ENCODE data around the gene TMEM167A. TPM values are rescaled to one million over a fixed set of nuclear protein-coding genes. Genes with fewer than 3 reads are reported as not detected.

The TMEM167A gene
- total and polyA plus RNA-seq, 2 of the 4 experiments (the other 2 are of a cell fraction): 34.6 to 45.1 TPM

- no peak overlapping the region for H3K18ac ChIP-seq (ENCODE audit: low read depth, low read length)
- H4K5ac ChIP-seq (ENCODE audit: low read depth, low read length): peak overlapping the region; percentile 59; the same call in 1 of the 2 replicates
- BruUV-seq (replicated peaks): no TSS peak
- no peak overlapping the region for H2BK5ac ChIP-seq (ENCODE audit: low read depth, low read length, poor library complexity, severe bottlenecking)
- no peak overlapping the region for H4K8ac ChIP-seq (ENCODE audit: low read depth in 2 of 2, low read length in 2 of 2)
- no peak overlapping the region for H3K56ac ChIP-seq (ENCODE audit: extremely low read depth, insufficient read depth, low read length)
- intact Hi-C loops (cut with micrococcal nuclease): no loop called here
- TF ChIP-seq MAZ (IDR thresholded peaks at IDR 0.05; ENCODE audit: borderline replicate concordance, low read depth, low read length): no peak
- TF ChIP-seq SMC3 (IDR thresholded peaks at IDR 0.05; ENCODE audit: low read depth, low read length): no peak
- no peak for TF ChIP-seq CHD1 (IDR thresholded peaks at IDR 0.05; ENCODE audit: low read depth, low read length)
- TF ChIP-seq POLR2A (IDR thresholded peaks at IDR 0.05; ENCODE audit: low read depth, low read length): no peak
- H3K4me1 ChIP-seq (ENCODE audit: control insufficient read depth, insufficient read depth, low read length): no peaks in the 10 kb centered on the region; the same call in 1 of the 2 replicates
- no peaks in the 10 kb centered on the region for H3K9me1 ChIP-seq (ENCODE audit: insufficient read depth, low read length)
- H3K27me3 ChIP-seq (ENCODE audit: control insufficient read depth, insufficient read depth, low read length): no peaks in the 10 kb centered on the region
- no peak overlapping the region for H2BK15ac ChIP-seq (ENCODE audit: low read depth, low read length)
- H2AK9ac ChIP-seq (replicated peaks; ENCODE audit: low read depth, low read length, poor library complexity): no peak overlapping the region
- no peaks in the 10 kb centered on the region for H3K36me3 ChIP-seq (ENCODE audit: control insufficient read depth, insufficient read depth, low read length)
- H3K4ac ChIP-seq (ENCODE audit: low read depth, low read length): no peak overlapping the region
- H3K27ac ChIP-seq (ENCODE audit: insufficient read depth, low read length): no peak overlapping the region
- H3K14ac ChIP-seq (replicated peaks; ENCODE audit: low read depth, low read length): no peak overlapping the region
- dilution Hi-C loops (cut with HindIII; ENCODE audit: low sequenced_read_pairs, unreplicated experiment): no loop called here
- no peak for DNase-seq
- ATAC-seq (ENCODE audit: low read depth): no peak
- no peak overlapping the region for H3K23ac ChIP-seq (ENCODE audit: low read depth, low read length)
- H2BK120ac ChIP-seq (ENCODE audit: low read depth, low read length): no peak overlapping the region
- H3K79me1 ChIP-seq (ENCODE audit: low read depth in 1 of 2, low read length in 2 of 2): peaks cover 0 to 5% of the 10 kb centered on the region in 2 experiments; a peak in 1 of 4 replicates
- ChIA-PET POLR2A (ENCODE audit: unreplicated experiment) (no interaction called here), CTCF (no interaction called here)
- H3K9ac ChIP-seq (ENCODE audit: low read depth, low read length): no peak overlapping the region
- no peaks in the 10 kb centered on the region for H3K9me3 ChIP-seq (ENCODE audit: control insufficient read depth, insufficient read depth, low read length)
- no peak overlapping the region for H2AK5ac ChIP-seq (ENCODE audit: low read depth, low read length)
- WGBS, 2 experiments (ENCODE audit: extremely low coverage in 2 of 2, insufficient read length in 1 of 2): no CpG with 5 or more reads among the region's 1 CpG
- H4K91ac ChIP-seq (ENCODE audit: insufficient read depth, low read depth, low read length): no peak overlapping the region
- H2BK20ac ChIP-seq (ENCODE audit: low read depth, low read length): no peak overlapping the region
- no peak overlapping the region for H3K4me3 ChIP-seq (ENCODE audit: insufficient read depth, low read depth, low read length)
- no peak overlapping the region for H2AFZ ChIP-seq (replicated peaks; ENCODE audit: low read length, poor library complexity)
- in situ Hi-C loops (cut with MboI; ENCODE audit: low sequenced_read_pairs): no loop called here
- H4K20me1 ChIP-seq (ENCODE audit: insufficient read depth, low read length): no peaks in the 10 kb centered on the region
- no peak overlapping the region for H3K4me2 ChIP-seq (ENCODE audit: low read depth, low read length)
Observed at GRCh38 chr5:83101514-83101913, 24.3 kb upstream of the TMEM167A start.

All from IMR-90 (cell line).